ENCODE results near the gene RFX2. TPM values are rescaled to one million over a fixed set of nuclear protein-coding genes. Genes with fewer than 3 reads are reported as not detected.

The RFX2 gene
- total and polyA plus RNA-seq, 4 donors: 13.1 to 54.2 (median 20.0) TPM

GRCh38 chr19:5971714-5972354 lies 138.5 kb downstream of the RFX2 start:
- Histone ChIP-seq H3K4me1 (ENCODE audit: control insufficient read depth in 5 of 5, insufficient read depth in 5 of 5, low read length in 5 of 5) (peaks cover 21 to 49% (median 28%) of the 10 kb centered on the region in 5 donors), H3K9ac (ENCODE audit: insufficient read depth in 1 of 2, low read length in 2 of 2) (no peak overlapping the region), H3K4me3 (no peak overlapping the region), H3K27ac (ENCODE audit: low read depth in 1 of 2, low read length in 1 of 2) (no peak overlapping the region), H3K27me3 (ENCODE audit: control insufficient read depth in 3 of 3, insufficient read depth in 3 of 3, low read length in 2 of 3) (no peaks in the 10 kb centered on the region), H3K9me3 (ENCODE audit: control insufficient read depth in 4 of 4, insufficient read depth in 3 of 4, low read length in 3 of 4) (no peaks in the 10 kb centered on the region), H3K36me3 (ENCODE audit: control insufficient read depth in 4 of 4, insufficient read depth in 4 of 4, low read length in 4 of 4) (peaks cover 0 to 11% (median 5%) of the 10 kb centered on the region in 4 donors)
- no peak for DNase-seq
- no peak for ATAC-seq (ENCODE audit: insufficient read depth, low FRiP score)
- TF ChIP-seq, protein P1, sequence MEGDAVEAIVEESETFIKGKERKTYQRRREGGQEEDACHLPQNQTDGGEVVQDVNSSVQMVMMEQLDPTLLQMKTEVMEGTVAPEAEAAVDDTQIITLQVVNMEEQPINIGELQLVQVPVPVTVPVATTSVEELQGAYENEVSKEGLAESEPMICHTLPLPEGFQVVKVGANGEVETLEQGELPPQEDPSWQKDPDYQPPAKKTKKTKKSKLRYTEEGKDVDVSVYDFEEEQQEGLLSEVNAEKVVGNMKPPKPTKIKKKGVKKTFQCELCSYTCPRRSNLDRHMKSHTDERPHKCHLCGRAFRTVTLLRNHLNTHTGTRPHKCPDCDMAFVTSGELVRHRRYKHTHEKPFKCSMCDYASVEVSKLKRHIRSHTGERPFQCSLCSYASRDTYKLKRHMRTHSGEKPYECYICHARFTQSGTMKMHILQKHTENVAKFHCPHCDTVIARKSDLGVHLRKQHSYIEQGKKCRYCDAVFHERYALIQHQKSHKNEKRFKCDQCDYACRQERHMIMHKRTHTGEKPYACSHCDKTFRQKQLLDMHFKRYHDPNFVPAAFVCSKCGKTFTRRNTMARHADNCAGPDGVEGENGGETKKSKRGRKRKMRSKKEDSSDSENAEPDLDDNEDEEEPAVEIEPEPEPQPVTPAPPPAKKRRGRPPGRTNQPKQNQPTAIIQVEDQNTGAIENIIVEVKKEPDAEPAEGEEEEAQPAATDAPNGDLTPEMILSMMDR (IDR thresholded peaks at IDR 0.05; ENCODE audit: control extremely low read depth, extremely low read depth): no peak
- WGBS, 2 donors: 70 to 90% methylated on average over 2 of the region's 2 CpGs

- peaks cover 19 to 41% (median 30%) of the 10 kb centered on the region in 5 donors for H3K4me1 ChIP-seq (ENCODE audit: control insufficient read depth in 5 of 5, insufficient read depth in 5 of 5, low read length in 5 of 5)
- TF ChIP-seq, protein P1 (IDR thresholded peaks at IDR 0.05; ENCODE audit: control extremely low read depth, extremely low read depth): no peak
- no peaks in the 10 kb centered on the region for H3K27me3 ChIP-seq (ENCODE audit: control insufficient read depth in 3 of 3, insufficient read depth in 3 of 3, low read length in 2 of 3)
- no peaks in the 10 kb centered on the region for H3K9me3 ChIP-seq (ENCODE audit: control insufficient read depth in 4 of 4, insufficient read depth in 3 of 4, low read length in 3 of 4)
- H3K36me3 ChIP-seq (ENCODE audit: control insufficient read depth in 4 of 4, insufficient read depth in 4 of 4, low read length in 4 of 4): peaks cover 0 to 5% (median 0%) of the 10 kb centered on the region in 4 donors
- ATAC-seq (ENCODE audit: insufficient read depth, low FRiP score) (no peak), DNase-seq (no peak)
- H3K27ac ChIP-seq (ENCODE audit: low read depth in 1 of 2, low read length in 1 of 2): no peak overlapping the region
- H3K9ac ChIP-seq (ENCODE audit: insufficient read depth in 1 of 2, low read length in 2 of 2): no peak overlapping the region
- WGBS, 2 donors: 76 to 87% methylated on average over 8 of the region's 8 CpGs
- H3K4me3 ChIP-seq: no peak overlapping the region
These were observed 140.8 kb downstream of the RFX2 start for GRCh38 chr19:5969476-5969875.

- peaks cover 26 to 37% (median 30%) of the 10 kb centered on the region in 5 donors for H3K4me1 ChIP-seq (ENCODE audit: control insufficient read depth in 5 of 5, insufficient read depth in 5 of 5, low read length in 5 of 5)
These were observed 141.6 kb downstream of the RFX2 start for GRCh38 chr19:5968431-5969373.

More at GRCh38 chr19:5968431-5969373, 141.6 kb downstream of the RFX2 start:
- Histone ChIP-seq H3K9ac (ENCODE audit: insufficient read depth in 1 of 2, low read length in 2 of 2) (peak overlapping the region in 1 of 2 donors; percentile 54), H3K36me3 (ENCODE audit: control insufficient read depth in 4 of 4, insufficient read depth in 4 of 4, low read length in 4 of 4) (peaks cover 0 to 5% (median 0%) of the 10 kb centered on the region in 4 donors), H3K27me3 (ENCODE audit: control insufficient read depth in 3 of 3, insufficient read depth in 3 of 3, low read length in 2 of 3) (no peaks in the 10 kb centered on the region), H3K9me3 (ENCODE audit: control insufficient read depth in 4 of 4, insufficient read depth in 3 of 4, low read length in 3 of 4) (no peaks in the 10 kb centered on the region), H3K27ac (ENCODE audit: low read depth in 1 of 2, low read length in 1 of 2) (peak overlapping the region; percentile 62 to 65), H3K4me3 (no peak overlapping the region)
- 40 to 48% methylated on average over 18 of the region's 18 CpGs for WGBS, 2 donors
- TF ChIP-seq, protein P1 (IDR thresholded peaks at IDR 0.05; ENCODE audit: control extremely low read depth, extremely low read depth): no peak
- ATAC-seq (ENCODE audit: insufficient read depth, low FRiP score) (no peak), DNase-seq (no peak)
